Osteoblast (primary cell): ENCODE data around the gene SMIM21. TPM values are rescaled to one million over a fixed set of nuclear protein-coding genes. Genes with fewer than 3 reads are reported as not detected.

Source experiments
- DNase-seq: peaks from one replicate; pipeline ENCODE4 v3.0.0; 2011; ENCODE audit warnings: low spot score, mixed read lengths; ENCODE audit not compliant: insufficient read length; ENCODE audit errors: missing footprints
- H2AFZ ChIP-seq: 2 replicates; pipeline ENCODE4 v1.6.0; 2011; ENCODE audit warnings: mild to moderate bottlenecking, low read length
- H3K27ac ChIP-seq: 2 replicates; pipeline ENCODE4 v1.5.1; 2011; ENCODE audit warnings: mild to moderate bottlenecking, low read depth, low read length, moderate library complexity
- H3K27me3 ChIP-seq: 2 replicates; pipeline ENCODE4 v1.6.0; 2012; ENCODE audit warnings: mild to moderate bottlenecking, control low read depth, inconsistent platforms, low read length, moderate library complexity; ENCODE audit not compliant: insufficient read depth
- H3K36me3 ChIP-seq: 2 replicates; pipeline ENCODE4 v1.5.1; 2011; ENCODE audit warnings: mild to moderate bottlenecking, low read length, control low read depth, moderate library complexity; ENCODE audit not compliant: insufficient read depth
- H3K4me1 ChIP-seq: 2 replicates; pipeline ENCODE4 v1.5.1; 2011; ENCODE audit warnings: mild to moderate bottlenecking, low read length, control low read depth, moderate library complexity; ENCODE audit not compliant: insufficient read depth
- H3K4me2 ChIP-seq: 2 replicates; pipeline ENCODE4 v1.6.0; 2011; ENCODE audit warnings: mild to moderate bottlenecking, low read length; ENCODE audit not compliant: insufficient read depth
- H3K4me3 ChIP-seq: fragments of 200-600 bp; sonication (generic); 3 replicates; pipeline ENCODE4 v1.5.1; 2012; ENCODE audit warnings: mild to moderate bottlenecking, low read length, inconsistent platforms; ENCODE audit not compliant: insufficient read depth
- H3K79me2 ChIP-seq: 2 replicates; pipeline ENCODE4 v1.6.0; 2012; ENCODE audit warnings: mild to moderate bottlenecking, low read length, control low read depth, inconsistent platforms; ENCODE audit not compliant: insufficient read depth
- H3K9me3 ChIP-seq: 2 replicates; pipeline ENCODE4 v1.5.1; 2011; ENCODE audit warnings: low read depth, low read length, control low read depth
- H4K20me1 ChIP-seq: 2 replicates; pipeline ENCODE4 v1.6.0; 2012; ENCODE audit warnings: mild to moderate bottlenecking, low read length, control low read depth; ENCODE audit not compliant: insufficient read depth
- CTCF ChIP-seq: IDR thresholded peaks from 2 replicates; pipeline ENCODE4 v1.5.1; 2011; ENCODE audit warnings: mild to moderate bottlenecking, low read depth, low read length, moderate library complexity; ENCODE audit errors: extremely low read depth
- total RNA-seq: library from RNA; depleted of rRNA; stranded (reverse); fragments of >200 nt; gene quantifications from 2 replicates; pipeline ENCODE4 v1.2.3, GENCODE V29; 2012

SMIM21 gene
- total RNA-seq, 1 donor: not detected

GRCh38 chr18:75439348-75439747 is 11.8 kb upstream of the SMIM21 start:
- H3K27me3 ChIP-seq: no peaks in the 10 kb centered on the region
- no peak overlapping the region for H2AFZ ChIP-seq
- no peaks in the 10 kb centered on the region for H4K20me1 ChIP-seq
- no peak for TF ChIP-seq CTCF
- no peaks in the 10 kb centered on the region for H3K79me2 ChIP-seq
- no peak overlapping the region for H3K4me2 ChIP-seq
- H3K36me3 ChIP-seq: no peaks in the 10 kb centered on the region
- no peak overlapping the region for H3K4me3 ChIP-seq
- DNase-seq: no peak
- peaks cover 11% of the 10 kb centered on the region for H3K4me1 ChIP-seq
- H3K27ac ChIP-seq: no peak overlapping the region
- H3K9me3 ChIP-seq: no peaks in the 10 kb centered on the region

GRCh38 chr18:75438891-75439290 is 11.4 kb upstream of the SMIM21 start:
- peaks cover 11% of the 10 kb centered on the region for H3K4me1 ChIP-seq
- no peak overlapping the region for H3K4me2 ChIP-seq
- H3K4me3 ChIP-seq: no peak overlapping the region
- H3K27ac ChIP-seq: no peak overlapping the region
- H3K36me3 ChIP-seq: no peaks in the 10 kb centered on the region
- no peak for TF ChIP-seq CTCF
- H3K9me3 ChIP-seq: no peaks in the 10 kb centered on the region
- no peaks in the 10 kb centered on the region for H4K20me1 ChIP-seq
- no peak for DNase-seq
- H3K27me3 ChIP-seq: no peaks in the 10 kb centered on the region
- H3K79me2 ChIP-seq: no peaks in the 10 kb centered on the region
- no peak overlapping the region for H2AFZ ChIP-seq

- Histone ChIP-seq H3K9me3 (no peaks in the 10 kb centered on the region), H3K79me2 (no peaks in the 10 kb centered on the region), H4K20me1 (no peaks in the 10 kb centered on the region), H3K27ac (no peak overlapping the region), H3K36me3 (no peaks in the 10 kb centered on the region), H2AFZ (no peak overlapping the region), H3K4me3 (no peak overlapping the region), H3K4me1 (peaks cover 11% of the 10 kb centered on the region), H3K27me3 (no peaks in the 10 kb centered on the region), H3K4me2 (no peak overlapping the region)
- no peak for TF ChIP-seq CTCF
- no peak for DNase-seq
Measured at GRCh38 chr18:75437979-75438378, 10.5 kb upstream of the SMIM21 start.

GRCh38 chr18:75433098-75433497 is 5.6 kb upstream of the SMIM21 start:
- no peak overlapping the region for H2AFZ ChIP-seq
- H3K4me1 ChIP-seq: no peaks in the 10 kb centered on the region
- no peaks in the 10 kb centered on the region for H3K79me2 ChIP-seq
- H3K27ac ChIP-seq: no peak overlapping the region
- no peak overlapping the region for H3K4me3 ChIP-seq
- TF ChIP-seq CTCF: no peak
- DNase-seq: no peak
- H4K20me1 ChIP-seq: no peaks in the 10 kb centered on the region
- no peaks in the 10 kb centered on the region for H3K9me3 ChIP-seq
- H3K27me3 ChIP-seq: no peaks in the 10 kb centered on the region
- H3K36me3 ChIP-seq: no peaks in the 10 kb centered on the region
- H3K4me2 ChIP-seq: no peak overlapping the region
